MCF 10A (cell line): ENCODE results near the gene EHMT1. TPM values are rescaled to one million over a fixed set of nuclear protein-coding genes. Genes with fewer than 3 reads are reported as not detected.

Experiments
- BruUV-seq: library from RNA; stranded (reverse); fragments of 400-500 nt; replicated peaks from 2 replicates; lab custom pipeline; 2021; lab: Mats Ljungman, UMichigan
- CTCF ChIA-PET: fragments of 300-600 bp; sonication (Branson Sonifier 250); formaldehyde crosslinking; extraction: SDS; loops from one replicate; lab custom pipeline; 2021; ENCODE audit warnings: antibody characterized with exemption, inconsistent platforms; lab: Yijun Ruan, JAX
- POLR2A ChIA-PET: fragments of 300-600, 350-650 bp; sonication (Branson Sonifier 250); formaldehyde crosslinking; extraction: SDS; loops from one replicate; lab custom pipeline; 2020; ENCODE audit warnings: antibody characterized with exemption, inconsistent platforms; lab: Yijun Ruan, JAX
- DNase-seq: peaks from one replicate; pipeline ENCODE4 v3.0.0-alpha.2; 2018; ENCODE audit not compliant: unreplicated experiment
- H3K27ac Mint-ChIP-seq: one replicate; pipeline ENCODE4 v1.8.0; 2022; ENCODE audit warnings: mild to moderate bottlenecking, low read depth, mixed read lengths; ENCODE audit not compliant: unreplicated experiment
- H3K27me3 Mint-ChIP-seq: one replicate; pipeline ENCODE4 v1.8.0; 2022; ENCODE audit warnings: mixed read lengths; ENCODE audit not compliant: insufficient read depth, unreplicated experiment
- H3K36me3 Mint-ChIP-seq: one replicate; pipeline ENCODE4 v1.8.0; 2022; ENCODE audit warnings: mild to moderate bottlenecking, moderate library complexity, mixed read lengths; ENCODE audit not compliant: insufficient read depth, unreplicated experiment
- H3K4me1 Mint-ChIP-seq: one replicate; pipeline ENCODE4 v1.8.0; 2022; ENCODE audit warnings: mixed read lengths; ENCODE audit not compliant: insufficient read depth, unreplicated experiment
- H3K4me3 Mint-ChIP-seq: one replicate; pipeline ENCODE4 v1.8.0; 2022; ENCODE audit warnings: mild to moderate bottlenecking, moderate library complexity, mixed read lengths; ENCODE audit not compliant: unreplicated experiment
- H3K9me3 Mint-ChIP-seq: one replicate; pipeline ENCODE4 v1.8.0; 2022; ENCODE audit warnings: mixed read lengths; ENCODE audit not compliant: unreplicated experiment
- intact Hi-C: fragments of 100-400 bp; cut with micrococcal nuclease; formaldehyde crosslinking; loops from 2 replicates; pipeline ENCODE4 v1.14.1; 2022
- total RNA-seq: library from RNA; stranded (reverse); gene quantifications from 2 replicates; pipeline ENCODE4 v1.2.3, GENCODE V29; 2022
- TF ChIP-seq, protein P1 (sequence below): fragments of 200-600 bp; IDR thresholded peaks from one replicate; pipeline ENCODE4 v1.8.0; 2022; ENCODE audit warnings: antibody characterized with exemption, mild to moderate bottlenecking; ENCODE audit not compliant: unreplicated experiment

The EHMT1 gene
- total RNA-seq, 1 experiment from 2014 or later, result 79.7 TPM

- TF ChIP-seq, protein P1, sequence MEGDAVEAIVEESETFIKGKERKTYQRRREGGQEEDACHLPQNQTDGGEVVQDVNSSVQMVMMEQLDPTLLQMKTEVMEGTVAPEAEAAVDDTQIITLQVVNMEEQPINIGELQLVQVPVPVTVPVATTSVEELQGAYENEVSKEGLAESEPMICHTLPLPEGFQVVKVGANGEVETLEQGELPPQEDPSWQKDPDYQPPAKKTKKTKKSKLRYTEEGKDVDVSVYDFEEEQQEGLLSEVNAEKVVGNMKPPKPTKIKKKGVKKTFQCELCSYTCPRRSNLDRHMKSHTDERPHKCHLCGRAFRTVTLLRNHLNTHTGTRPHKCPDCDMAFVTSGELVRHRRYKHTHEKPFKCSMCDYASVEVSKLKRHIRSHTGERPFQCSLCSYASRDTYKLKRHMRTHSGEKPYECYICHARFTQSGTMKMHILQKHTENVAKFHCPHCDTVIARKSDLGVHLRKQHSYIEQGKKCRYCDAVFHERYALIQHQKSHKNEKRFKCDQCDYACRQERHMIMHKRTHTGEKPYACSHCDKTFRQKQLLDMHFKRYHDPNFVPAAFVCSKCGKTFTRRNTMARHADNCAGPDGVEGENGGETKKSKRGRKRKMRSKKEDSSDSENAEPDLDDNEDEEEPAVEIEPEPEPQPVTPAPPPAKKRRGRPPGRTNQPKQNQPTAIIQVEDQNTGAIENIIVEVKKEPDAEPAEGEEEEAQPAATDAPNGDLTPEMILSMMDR, result no peak
- CTCF ChIA-PET, result no interaction called here
- Mint-ChIP-seq H3K27ac (no peak overlapping the region), H3K9me3 (peaks cover 11% of the 10 kb centered on the region), H3K4me1 (peaks cover 28% of the 10 kb centered on the region), H3K36me3 (peaks cover 7% of the 10 kb centered on the region), H3K4me3 (no peak overlapping the region), H3K27me3 (no peaks in the 10 kb centered on the region)
- intact Hi-C loops, result no loop called here
- DNase-seq, result no peak
- BruUV-seq, result no TSS peak
- POLR2A ChIA-PET, result interaction anchor here (1.0 kb wide), 1 partner anchor 14 kb away, joined by 5 read pairs; no protein-coding TSS in a partner anchor
Observed at GRCh38 chr9:137703842-137704508, 85.2 kb downstream of the EHMT1 start.

- intact Hi-C loops, result no loop called here
- H3K36me3 Mint-ChIP-seq, result peaks cover 7% of the 10 kb centered on the region
- no peaks in the 10 kb centered on the region for H3K27me3 Mint-ChIP-seq
- ChIA-PET CTCF (no interaction called here), POLR2A (no interaction called here)
- no peak for DNase-seq
- H3K9me3 Mint-ChIP-seq, result peaks cover 11% of the 10 kb centered on the region
- H3K27ac Mint-ChIP-seq, result no peak overlapping the region
- TF ChIP-seq, protein P1, result no peak
- no peak overlapping the region for H3K4me3 Mint-ChIP-seq
- H3K4me1 Mint-ChIP-seq, result peaks cover 33% of the 10 kb centered on the region
- BruUV-seq, result no TSS peak
Observed at GRCh38 chr9:137705443-137705863, 86.6 kb downstream of the EHMT1 start.

DNA sequence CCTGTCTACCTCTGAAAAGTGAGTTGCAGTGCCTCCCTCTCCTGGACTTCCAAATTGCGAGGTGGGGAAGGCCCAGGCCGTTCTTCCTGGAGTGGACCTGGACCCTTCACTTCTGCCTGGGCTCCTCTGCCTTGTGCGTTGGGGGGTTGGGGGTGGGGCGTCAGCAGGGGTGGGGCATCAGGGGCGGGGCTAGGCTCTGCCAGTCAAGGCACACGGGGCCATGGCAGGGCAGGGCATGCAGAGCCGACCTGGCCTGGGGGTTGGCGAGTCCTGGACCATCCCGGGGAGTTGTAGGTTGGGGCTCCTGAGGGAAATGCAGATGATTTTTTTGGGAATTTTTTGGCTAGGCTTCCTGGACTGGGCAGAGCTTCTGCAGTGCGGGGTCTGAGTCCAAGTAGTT lies 87.1 kb downstream of the EHMT1 start:
- Mint-ChIP-seq H3K27ac (no peak overlapping the region), H3K9me3 (peaks cover 11% of the 10 kb centered on the region), H3K36me3 (peaks cover 8% of the 10 kb centered on the region), H3K27me3 (no peaks in the 10 kb centered on the region), H3K4me1 (peaks cover 33% of the 10 kb centered on the region), H3K4me3 (no peak overlapping the region)
- ChIA-PET CTCF (no interaction called here), POLR2A (no interaction called here)
- TF ChIP-seq, protein P1, result no peak
- intact Hi-C loops, result no loop called here
- no peak for DNase-seq
- BruUV-seq, result no TSS peak

DNA sequence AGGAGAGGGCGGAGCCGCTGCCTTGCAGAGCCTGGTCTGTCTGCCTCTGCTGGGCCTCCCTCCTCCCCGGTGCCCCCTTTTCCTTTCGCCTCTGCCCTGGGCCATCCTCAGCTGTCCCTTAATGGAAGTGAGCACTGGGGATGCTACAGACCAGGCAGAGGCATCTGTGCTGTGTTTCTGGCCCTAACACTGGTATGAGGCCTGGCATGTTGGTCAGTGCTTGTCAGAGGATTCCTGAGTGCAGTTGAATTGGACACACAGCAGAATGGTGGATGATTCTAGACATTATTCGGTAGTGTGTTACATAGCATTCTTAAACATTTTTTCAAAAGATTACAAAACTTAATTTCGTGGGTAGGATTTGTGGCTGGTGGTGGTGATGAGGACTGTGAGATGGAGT lies 88.6 kb downstream of the EHMT1 start:
- H3K9me3 Mint-ChIP-seq, result peaks cover 11% of the 10 kb centered on the region
- DNase-seq, result no peak
- H3K27me3 Mint-ChIP-seq, result no peaks in the 10 kb centered on the region
- intact Hi-C loops, result no loop called here
- H3K4me1 Mint-ChIP-seq, result peaks cover 33% of the 10 kb centered on the region
- no TSS peak for BruUV-seq
- H3K4me3 Mint-ChIP-seq, result no peak overlapping the region
- peak overlapping the region; percentile 57 for H3K27ac Mint-ChIP-seq
- TF ChIP-seq, protein P1, result no peak
- H3K36me3 Mint-ChIP-seq, result peaks cover 14% of the 10 kb centered on the region
- ChIA-PET CTCF (interaction anchor here (1.0 to 2.2 kb wide), 2 partner anchors 34 to 36 kb away, joined by 3 to 8 read pairs; no protein-coding TSS in a partner anchor), POLR2A (no interaction called here)
